ENCODE results near the gene KNOP1.
"Not testable (repeated sequence)": the region's sequence is repeated elsewhere in the genome, so short reads cannot be mapped to it uniquely, and the experiment has no call there.

KNOP1 gene

DNA sequence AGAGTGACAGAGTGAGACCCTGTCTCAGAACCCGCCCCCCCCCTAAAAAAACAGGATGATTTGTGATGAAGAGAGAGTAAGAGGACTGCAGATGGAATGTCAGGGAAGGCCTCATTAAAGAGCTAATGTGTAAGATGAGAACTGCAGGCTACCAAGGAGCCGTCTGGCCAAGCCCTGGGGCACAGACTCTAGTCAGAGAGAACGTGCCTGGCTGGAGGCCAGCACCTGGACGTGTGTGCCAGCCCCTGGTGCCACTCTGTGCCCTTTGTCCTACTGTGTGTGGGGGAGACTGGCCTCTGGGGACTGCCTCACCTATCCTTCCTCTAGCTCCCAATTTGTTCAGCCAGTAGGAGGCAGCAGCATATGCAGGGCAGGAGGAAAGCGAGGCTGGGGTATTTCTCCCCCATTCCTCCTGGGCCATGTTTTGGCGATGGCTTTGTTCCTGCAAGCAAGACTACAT, 37.1 kb downstream of the KNOP1 start:
- DNase-seq = no peak

DNA sequence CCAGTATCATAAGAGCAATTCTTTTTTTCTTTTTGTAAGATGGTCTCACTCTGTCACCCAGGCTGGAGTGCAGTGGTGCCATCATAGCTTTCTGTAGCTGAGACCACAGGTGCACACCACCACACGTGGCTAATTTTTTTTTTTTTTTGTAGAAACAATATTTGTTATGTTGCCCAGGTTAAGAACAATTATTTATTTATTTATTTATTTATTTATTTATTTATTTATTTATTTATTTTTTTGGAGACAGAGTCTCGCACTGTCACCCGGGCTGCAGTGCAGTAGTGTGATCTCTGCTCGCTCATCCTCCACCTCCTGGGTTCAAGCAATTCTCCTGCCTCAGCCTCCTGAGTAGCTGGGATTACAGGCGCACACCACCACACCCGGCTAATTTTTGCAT, 38.7 kb downstream of the KNOP1 start:
- not testable (repeated sequence) for DNase-seq

- DNase-seq = no peak
These were observed 39.2 kb downstream of the KNOP1 start for GRCh38 chr16:19678804-19679203.

DNA sequence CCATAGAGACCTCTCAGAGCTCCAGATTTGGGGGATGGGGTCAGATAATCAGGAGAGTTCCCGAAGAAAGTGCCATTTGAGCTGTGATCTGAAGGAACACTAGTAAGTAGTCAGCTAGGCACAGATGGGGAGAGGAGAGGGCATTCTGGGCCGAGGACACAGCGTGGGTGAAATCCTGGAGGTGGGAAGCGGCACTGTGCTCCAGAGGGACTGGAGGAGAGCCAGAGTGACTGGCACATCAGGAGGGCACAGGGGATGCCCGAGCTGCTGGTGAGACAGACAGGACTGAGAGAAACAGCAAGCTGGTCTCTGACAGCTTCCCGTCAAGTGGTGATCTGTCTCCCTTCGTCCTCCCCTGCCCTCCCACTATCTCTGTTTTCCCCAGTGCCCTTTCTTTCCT, 40.6 kb downstream of the KNOP1 start:
- DNase-seq = no peak

DNA sequence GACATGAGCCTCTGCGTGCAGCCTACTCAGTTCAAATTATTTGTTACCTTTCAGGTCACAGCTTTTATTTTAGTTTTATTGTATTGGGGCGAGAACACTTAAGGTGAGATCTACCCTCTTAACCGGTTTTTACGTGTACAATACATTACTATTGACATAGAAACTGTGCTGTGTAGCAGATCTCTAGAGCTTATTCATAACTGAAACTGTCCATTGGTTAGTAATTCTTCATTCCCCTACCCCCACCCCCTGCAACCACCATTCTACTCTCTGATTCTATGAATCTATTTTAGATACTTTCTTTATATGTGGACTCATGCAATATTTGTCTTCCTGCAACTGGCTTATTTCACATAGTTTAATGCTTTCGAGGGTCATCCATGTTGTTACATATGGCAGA, 43.5 kb downstream of the KNOP1 start:
- DNase-seq = no peak

- DNase-seq = no peak
These were observed 45.6 kb downstream of the KNOP1 start for GRCh38 chr16:19672378-19672777.

DNA sequence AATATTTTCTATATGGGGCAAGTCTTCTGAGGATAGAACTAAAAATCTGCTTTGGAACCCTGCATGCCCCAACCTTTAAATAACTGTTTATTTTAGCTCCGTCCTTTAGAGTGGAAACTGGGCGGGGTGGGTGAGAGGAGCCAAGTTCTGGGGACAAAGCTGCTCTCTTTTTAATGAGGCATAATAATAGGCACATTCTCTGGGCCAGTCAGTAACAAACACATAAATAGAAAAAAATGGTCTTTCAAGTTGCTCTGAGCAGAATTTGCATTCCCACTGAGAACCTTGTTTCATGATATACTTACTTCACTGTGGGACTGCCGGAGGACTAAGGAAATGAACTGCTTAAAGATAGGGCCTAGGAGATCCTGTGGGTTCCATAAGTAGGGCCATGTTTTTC, 51.5 kb downstream of the KNOP1 start:
- DNase-seq = no peak

DNA sequence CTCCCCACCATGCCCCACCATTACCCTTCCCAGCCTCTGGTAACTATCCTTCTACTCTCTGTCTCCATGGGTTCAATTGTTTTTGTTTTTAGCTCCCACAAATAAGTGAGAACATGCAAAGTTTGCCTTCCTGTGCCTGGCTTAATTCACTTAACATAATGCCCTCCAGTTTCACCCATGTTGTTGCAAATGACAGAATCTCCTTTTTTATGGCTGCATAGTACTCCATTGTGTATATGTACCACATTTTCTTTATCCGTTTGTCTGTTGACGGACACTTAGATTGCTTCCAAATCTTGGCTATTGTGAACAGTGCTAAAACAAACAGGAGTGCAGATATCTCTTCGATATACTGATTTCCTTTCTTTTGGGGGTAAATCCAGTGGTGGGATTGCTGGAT, 52.7 kb downstream of the KNOP1 start:
- not testable (repeated sequence) for DNase-seq

DNA sequence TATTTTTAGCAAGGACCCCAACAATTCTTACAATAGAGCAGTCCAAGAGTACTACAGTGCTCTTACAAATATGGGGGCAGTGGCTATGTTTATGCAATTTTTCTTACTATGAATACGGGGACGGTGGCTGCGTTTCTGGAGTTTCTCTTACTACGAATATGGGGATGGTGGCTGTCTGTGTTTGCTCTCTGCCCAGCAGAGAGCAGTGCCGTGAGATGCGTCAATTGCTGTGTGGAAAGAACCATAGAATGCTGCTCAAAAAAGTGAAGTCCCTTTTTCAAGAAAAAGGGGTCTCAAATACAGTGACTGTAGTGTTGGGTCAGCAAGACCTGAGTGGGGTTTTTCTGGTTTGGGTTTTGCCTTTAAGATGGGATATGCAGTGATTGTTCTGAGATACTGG, 53.9 kb downstream of the KNOP1 start:
- DNase-seq = no peak

DNA sequence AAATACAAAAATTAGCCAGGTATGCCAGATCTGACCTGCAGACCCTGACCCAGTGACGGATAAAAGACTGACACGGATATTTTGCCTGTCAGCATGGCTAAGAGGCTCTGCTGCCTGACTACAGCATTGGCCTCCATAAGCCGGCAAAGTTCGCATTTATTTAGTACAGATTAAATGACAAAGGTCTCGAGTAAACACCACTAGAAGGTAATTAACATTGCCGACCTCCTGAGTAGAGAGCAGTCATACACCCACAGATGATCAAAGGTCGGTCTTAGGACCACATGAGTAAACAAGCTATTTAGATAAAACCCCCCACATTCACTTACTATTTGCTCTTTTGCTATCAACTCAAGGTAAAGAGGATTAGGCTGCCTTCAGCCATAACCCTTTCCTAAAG, 55.7 kb downstream of the KNOP1 start:
- no peak for DNase-seq

DNA sequence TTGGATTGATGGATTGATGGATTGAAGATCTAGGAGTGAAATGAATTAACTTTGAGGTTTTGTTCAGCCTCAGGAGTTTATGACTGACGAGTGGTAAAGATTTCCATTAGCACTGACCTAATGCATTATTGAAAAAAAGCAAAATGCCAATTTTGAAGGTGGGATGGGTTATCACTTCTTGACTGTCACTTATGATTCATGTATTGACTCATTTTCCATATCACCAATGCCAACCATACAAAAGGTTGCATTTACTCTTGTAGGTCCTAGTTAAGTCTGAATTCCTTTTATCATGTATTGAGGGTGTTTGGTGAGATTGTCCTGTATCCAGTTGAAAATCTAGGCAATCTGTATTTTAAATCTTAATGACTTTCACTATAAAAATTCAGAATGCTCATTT, 57.6 kb downstream of the KNOP1 start:
- DNase-seq = no peak

GRCh38 chr16:19659554-19659953, 58.5 kb downstream of the KNOP1 start:
- DNase-seq = no peak

GRCh38 chr16:19657831-19658230, 60.2 kb downstream of the KNOP1 start:
- DNase-seq = no peak

DNA sequence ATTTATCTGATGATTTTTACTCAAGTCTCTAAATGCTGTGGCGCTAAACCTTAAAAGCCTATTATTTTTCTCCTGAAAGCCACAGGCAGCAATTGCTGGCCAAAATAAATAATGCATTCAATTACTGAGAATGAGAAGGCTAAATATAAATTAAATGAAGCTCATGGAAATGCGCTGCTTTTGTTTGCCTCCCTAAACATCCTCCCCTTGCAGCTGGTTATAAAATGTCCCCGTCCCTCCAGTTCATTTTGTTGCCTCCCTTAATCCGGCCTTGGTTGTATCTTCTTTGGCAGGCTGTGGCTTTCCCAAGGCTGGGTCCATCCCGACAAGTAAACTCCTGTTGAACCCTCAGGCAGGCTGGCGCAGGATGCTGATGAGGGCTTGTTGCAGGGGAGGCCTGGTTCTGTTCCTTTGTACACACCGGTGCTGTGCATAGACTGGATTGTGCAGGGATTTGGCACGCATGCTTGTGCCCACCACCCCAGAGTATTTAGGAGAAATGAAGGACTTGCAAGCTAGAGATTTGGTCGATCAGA, 62.7 kb downstream of the KNOP1 start:
- DNase-seq = peak; percentile 39

GRCh38 chr16:19654147-19654546, 63.9 kb downstream of the KNOP1 start:
- DNase-seq = no peak
